Fibroblast of lung (primary cell): Measurements from ENCODE around the gene PEPD. TPM values are rescaled to one million over a fixed set of nuclear protein-coding genes. Genes with fewer than 3 reads are reported as not detected.

Source experiments
- DNase-seq, 2 donors: peaks; one replicate each; pipeline versions ENCODE4 v3.0.0 to v3.0.0-alpha.2; 2010; ENCODE audit warnings: low read depth in 2 of 2
- H2AFZ ChIP-seq: 2 replicates; pipeline ENCODE4 v1.5.1; 2012; ENCODE audit warnings: low read length, control low read depth, inconsistent platforms
- H3K27ac ChIP-seq: 2 replicates; pipeline ENCODE4 v1.5.1; 2011; ENCODE audit warnings: low read length, control low read depth; ENCODE audit not compliant: insufficient read depth
- H3K27me3 ChIP-seq: 2 replicates; pipeline ENCODE4 v1.5.1; 2011; ENCODE audit warnings: mild to moderate bottlenecking, low read length; ENCODE audit not compliant: control insufficient read depth, insufficient read depth
- H3K36me3 ChIP-seq: 2 replicates; pipeline ENCODE4 v1.5.1; 2011; ENCODE audit warnings: low read length; ENCODE audit not compliant: control insufficient read depth, insufficient read depth
- H3K4me1 ChIP-seq: 2 replicates; pipeline ENCODE4 v1.5.1; 2011; ENCODE audit warnings: low read length; ENCODE audit not compliant: control insufficient read depth, insufficient read depth; ENCODE audit errors: extremely low read depth
- H3K4me2 ChIP-seq: 2 replicates; pipeline ENCODE4 v1.5.1; 2011; ENCODE audit warnings: low read length, control low read depth; ENCODE audit not compliant: insufficient read depth; ENCODE audit errors: extremely low read depth
- H3K4me3 ChIP-seq, 4 experiments: fragments of 200-600 bp in 1 of 4; sonication (generic) in 1 of 4; replicated peaks in 1 of 4; 2 replicates each; pipeline ENCODE4 v1.5.1; 2011 to 2016; ENCODE audit warnings: low read length in 4 of 4, low read depth in 3 of 4, mild to moderate bottlenecking in 3 of 4, control low read depth in 2 of 4, inconsistent platforms in 1 of 4, mixed read lengths in 1 of 4; ENCODE audit not compliant: insufficient read depth in 1 of 4; ENCODE audit errors: control extremely low read depth in 1 of 4
- H3K79me2 ChIP-seq: 2 replicates; pipeline ENCODE4 v1.5.1; 2012; ENCODE audit warnings: mild to moderate bottlenecking, low read length, inconsistent platforms; ENCODE audit not compliant: control insufficient read depth, insufficient read depth
- H3K9ac ChIP-seq: 2 replicates; pipeline ENCODE4 v1.5.1; 2011; ENCODE audit warnings: mild to moderate bottlenecking, low read length, control low read depth; ENCODE audit not compliant: insufficient read depth
- H3K9me3 ChIP-seq: 2 replicates; pipeline ENCODE4 v1.5.1; 2012; ENCODE audit warnings: low read depth, low read length; ENCODE audit not compliant: control insufficient read depth, insufficient read depth
- H4K20me1 ChIP-seq: 2 replicates; pipeline ENCODE4 v1.5.1; 2011; ENCODE audit warnings: low read length; ENCODE audit not compliant: control insufficient read depth, insufficient read depth; ENCODE audit errors: extremely low read depth
- CTCF ChIP-seq, 2 donors: IDR thresholded peaks in 1 of 2; conservative IDR thresholded peaks in 1 of 2; 1 replicate in 1 of 2; 2 replicates in 1 of 2; pipeline ENCODE4 v1.5.1; 2011 to 2012; ENCODE audit warnings: low read length in 2 of 2, control low read depth in 1 of 2, inconsistent platforms in 1 of 2, low read depth in 1 of 2, mild to moderate bottlenecking in 1 of 2
- EZH2 ChIP-seq: IDR thresholded peaks from 2 replicates; pipeline ENCODE4 v1.5.1; 2012; ENCODE audit warnings: low read length, control low read depth, mild to moderate bottlenecking; ENCODE audit errors: missing control alignments
- polyA plus RNA-seq, 2 donors: library from polyadenylated mRNA; depleted of rRNA in 1 of 2; stranded (reverse) in 1 of 2; unstranded in 1 of 2; fragments of >200 nt; gene quantifications; 2 replicates each; pipeline ENCODE4 v1.2.1, GENCODE V29; 2011 to 2012; ENCODE audit warnings: missing spikeins in 1 of 2
- total RNA-seq: library from RNA; depleted of rRNA; stranded (reverse); fragments of >200 nt; gene quantifications from 2 replicates; pipeline ENCODE4 v1.2.1, GENCODE V29; 2014

The PEPD gene
- total and polyA plus RNA-seq, 2 donors (not counting 1 experiment from before 2014, with no cell fraction given), result 59.8 to 81.9 TPM

- H2AFZ ChIP-seq, result no peak overlapping the region
- H3K36me3 ChIP-seq, result no peaks in the 10 kb centered on the region
- H3K4me3 ChIP-seq, result no peak overlapping the region
- no peaks in the 10 kb centered on the region for H3K4me1 ChIP-seq
- H3K9ac ChIP-seq, result no peak overlapping the region
- no peak overlapping the region for H3K27ac ChIP-seq
- no peak for DNase-seq
- H3K4me2 ChIP-seq, result no peak overlapping the region
- no peaks in the 10 kb centered on the region for H3K79me2 ChIP-seq
- TF ChIP-seq CTCF (conservative IDR thresholded peaks at IDR 0.05 in 1 of 2, IDR thresholded peaks at IDR 0.05 in 1 of 2; ENCODE audit: low read depth in 1 of 2, low read length in 2 of 2) (no peak), EZH2 (no peak)
- H3K9me3 ChIP-seq, result no peaks in the 10 kb centered on the region
- H4K20me1 ChIP-seq, result no peaks in the 10 kb centered on the region
- no peaks in the 10 kb centered on the region for H3K27me3 ChIP-seq
Measured at GRCh38 chr19:33527125-33527524, 5.5 kb upstream of the PEPD start.

GRCh38 chr19:33524024-33524664 lies 2.6 kb upstream of the PEPD start:
- peak in 1 of 2 donors; percentile 21 for DNase-seq
- Histone ChIP-seq H3K9me3 (no peaks in the 10 kb centered on the region), H4K20me1 (no peaks in the 10 kb centered on the region), H3K4me1 (peaks cover 2% of the 10 kb centered on the region), H3K27me3 (no peaks in the 10 kb centered on the region), H3K9ac (no peak overlapping the region), H3K36me3 (no peaks in the 10 kb centered on the region), H3K27ac (no peak overlapping the region), H2AFZ (no peak overlapping the region), H3K79me2 (peaks cover 4% of the 10 kb centered on the region), H3K4me2 (no peak overlapping the region), H3K4me3 (no peak overlapping the region)
- TF ChIP-seq EZH2 (no peak), CTCF (conservative IDR thresholded peaks at IDR 0.05 in 1 of 2, IDR thresholded peaks at IDR 0.05 in 1 of 2; ENCODE audit: low read depth in 1 of 2, low read length in 2 of 2) (no peak)

GRCh38 chr19:33523167-33523566 lies 1.6 kb upstream of the PEPD start:
- no peaks in the 10 kb centered on the region for H3K27me3 ChIP-seq
- H3K4me3 ChIP-seq, result no peak overlapping the region
- H2AFZ ChIP-seq, result no peak overlapping the region
- no peaks in the 10 kb centered on the region for H3K9me3 ChIP-seq
- no peak for TF ChIP-seq EZH2
- TF ChIP-seq CTCF (conservative IDR thresholded peaks at IDR 0.05 in 1 of 2, IDR thresholded peaks at IDR 0.05 in 1 of 2; ENCODE audit: low read depth in 1 of 2, low read length in 2 of 2), result no peak
- no peaks in the 10 kb centered on the region for H4K20me1 ChIP-seq
- no peaks in the 10 kb centered on the region for H3K36me3 ChIP-seq
- no peak for DNase-seq
- peaks cover 4% of the 10 kb centered on the region for H3K79me2 ChIP-seq
- H3K4me2 ChIP-seq, result no peak overlapping the region
- H3K9ac ChIP-seq, result no peak overlapping the region
- H3K4me1 ChIP-seq, result peaks cover 2% of the 10 kb centered on the region
- H3K27ac ChIP-seq, result no peak overlapping the region
